ENCODE measurements around the gene CDK5. TPM values are rescaled to one million over a fixed set of nuclear protein-coding genes. Genes with fewer than 3 reads are reported as not detected.
"Not testable (repeated sequence)": the region's sequence is repeated elsewhere in the genome, so short reads cannot be mapped to it uniquely, and the experiment has no call there.

The CDK5 gene
- total RNA-seq, 3 donors from 2014 or later = 5.2 to 8.8 (median 8.6) TPM

DNA sequence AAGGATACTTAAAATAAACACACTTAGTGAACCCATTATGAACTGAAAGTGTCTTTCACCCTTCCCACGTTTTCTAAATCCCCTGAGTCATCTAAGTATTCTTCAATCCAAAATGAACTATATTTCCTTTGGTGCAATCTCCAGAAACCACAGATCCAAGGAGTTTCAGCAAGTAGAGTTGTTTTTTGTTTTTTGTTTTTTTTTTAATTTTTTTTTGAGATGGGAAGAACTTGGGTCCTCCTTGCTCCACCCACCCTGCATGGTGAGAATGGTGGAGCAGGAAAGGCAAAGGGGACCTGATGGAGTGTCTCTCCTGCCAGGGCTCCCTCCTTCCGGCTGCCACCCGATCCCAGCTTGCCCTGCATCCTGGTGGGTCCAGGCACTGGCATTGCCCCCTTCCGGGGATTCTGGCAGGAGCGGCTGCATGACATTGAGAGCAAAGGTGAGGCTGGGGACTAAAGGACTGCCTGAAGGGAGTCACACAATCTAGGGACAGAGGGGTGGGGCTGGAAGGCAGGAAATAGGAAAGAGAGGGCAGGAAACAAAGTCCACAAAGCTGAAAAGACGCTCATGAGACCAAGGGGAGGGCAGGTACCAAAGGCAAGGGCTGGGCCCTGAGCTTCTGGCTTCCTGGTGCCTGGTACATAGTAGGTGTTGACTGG is 45.5 kb downstream of the CDK5 start:
- Histone ChIP-seq H3K36me3 (no peaks in the 10 kb centered on the region), H3K4me3 (no peak overlapping the region), H3K27ac (peak overlapping the region in 1 of 2 donors; percentile 0), H3K27me3 (peaks cover 2 to 52% of the 10 kb centered on the region in 2 donors), H3K4me1 (no peaks in the 10 kb centered on the region), H3K9me3 (no peaks in the 10 kb centered on the region)
- no peak for TF ChIP-seq POLR2A (IDR thresholded peaks at IDR 0.05)
- no peak for TF ChIP-seq CTCF (IDR thresholded peaks at IDR 0.05)
- no peak for TF ChIP-seq POLR2AphosphoS5 (IDR thresholded peaks at IDR 0.05)
- intact Hi-C loops (cut with DNase I; ENCODE audit: low total_unique reads) = loop anchor here (10.0 kb wide), 1 partner anchor 103 kb away; no protein-coding TSS in a partner anchor
- no peak for DNase-seq (ENCODE audit: low spot score in 2 of 2)

DNA sequence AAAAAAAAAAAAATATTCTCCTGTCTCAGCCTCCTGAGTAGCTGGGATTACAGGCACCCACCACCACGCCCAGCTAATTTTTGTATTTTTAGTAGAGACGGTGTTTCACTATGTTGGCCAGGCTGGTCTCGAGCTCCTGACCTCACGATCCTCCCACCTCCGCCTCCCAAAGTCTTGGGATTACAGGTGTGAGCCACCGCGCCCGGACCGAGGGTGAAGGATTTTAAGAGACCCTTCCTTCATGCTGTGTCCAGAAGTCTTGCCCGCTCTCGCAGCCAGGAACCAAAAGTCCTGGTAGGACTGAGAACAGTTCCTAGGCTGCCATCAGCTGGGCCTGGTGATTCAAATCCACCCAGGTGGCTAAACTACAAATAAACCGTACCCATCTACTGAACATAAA is 46.1 kb downstream of the CDK5 start:
- H3K4me1 ChIP-seq; DNase-seq (ENCODE audit: low spot score in 2 of 2); H3K4me3 ChIP-seq; H3K36me3 ChIP-seq; H3K9me3 ChIP-seq; H3K27ac ChIP-seq: not testable (repeated sequence)
- peaks cover 2 to 48% of the 10 kb centered on the region in 2 donors for H3K27me3 ChIP-seq
- intact Hi-C loops (cut with DNase I; ENCODE audit: low total_unique reads) = loop anchor here (10.0 kb wide), 1 partner anchor 103 kb away; no protein-coding TSS in a partner anchor

DNA sequence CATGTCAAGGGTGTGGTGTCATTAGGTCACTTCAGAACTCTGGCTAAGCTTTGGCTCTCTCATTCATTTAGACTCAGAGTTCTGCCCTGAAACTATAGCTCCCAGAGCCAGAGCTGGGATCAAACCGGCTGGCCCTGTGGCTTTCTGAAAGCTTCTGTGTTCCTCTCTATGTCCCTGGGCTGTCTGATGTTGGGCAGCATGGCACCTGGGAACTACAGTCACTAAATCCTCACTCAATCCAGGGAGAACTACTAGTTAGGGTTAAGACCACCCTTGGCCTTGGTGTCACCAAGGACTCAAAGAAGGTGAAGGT is 46.6 kb downstream of the CDK5 start:
- H3K4me1 ChIP-seq = no peaks in the 10 kb centered on the region
- no peak overlapping the region for H3K4me3 ChIP-seq
- H3K27me3 ChIP-seq = peaks cover 2 to 42% of the 10 kb centered on the region in 2 donors
- no peaks in the 10 kb centered on the region for H3K36me3 ChIP-seq
- H3K27ac ChIP-seq = peak overlapping the region in 1 of 2 donors; percentile 32
- intact Hi-C loops (cut with DNase I; ENCODE audit: low total_unique reads) = loop anchor here (10.0 kb wide), 1 partner anchor 104 kb away; no protein-coding TSS in a partner anchor
- no peaks in the 10 kb centered on the region for H3K9me3 ChIP-seq
- no peak for DNase-seq (ENCODE audit: low spot score in 2 of 2)
- TF ChIP-seq POLR2AphosphoS5 (IDR thresholded peaks at IDR 0.05) = no peak
- TF ChIP-seq POLR2A (IDR thresholded peaks at IDR 0.05) = no peak
- no peak for TF ChIP-seq CTCF (IDR thresholded peaks at IDR 0.05)

- no peaks in the 10 kb centered on the region for H3K4me1 ChIP-seq
- no peak for DNase-seq (ENCODE audit: low spot score in 2 of 2)
- H3K27me3 ChIP-seq = peaks cover 2 to 37% of the 10 kb centered on the region in 2 donors
- H3K4me3 ChIP-seq = no peak overlapping the region
- TF ChIP-seq POLR2A (IDR thresholded peaks at IDR 0.05) (no peak), CTCF (IDR thresholded peaks at IDR 0.05) (no peak)
- no peaks in the 10 kb centered on the region for H3K36me3 ChIP-seq
- peak overlapping the region in 1 of 2 donors; percentile 32 for H3K27ac ChIP-seq
- intact Hi-C loops (cut with DNase I; ENCODE audit: low total_unique reads) = loop anchor here (10.0 kb wide), 1 partner anchor 104 kb away; no protein-coding TSS in a partner anchor
- no peaks in the 10 kb centered on the region for H3K9me3 ChIP-seq
These were observed 47.2 kb downstream of the CDK5 start for GRCh38 chr7:151010307-151011096.

- Histone ChIP-seq H3K27me3 (peaks cover 2 to 37% of the 10 kb centered on the region in 2 donors), H3K27ac (no peak overlapping the region), H3K9me3 (no peaks in the 10 kb centered on the region), H3K4me1 (no peaks in the 10 kb centered on the region), H3K4me3 (no peak overlapping the region), H3K36me3 (no peaks in the 10 kb centered on the region)
- no peak for TF ChIP-seq POLR2AphosphoS5 (IDR thresholded peaks at IDR 0.05)
- no peak for TF ChIP-seq CTCF (IDR thresholded peaks at IDR 0.05)
- no peak for TF ChIP-seq POLR2A (IDR thresholded peaks at IDR 0.05)
- no peak for DNase-seq (ENCODE audit: low spot score in 2 of 2)
- intact Hi-C loops (cut with DNase I; ENCODE audit: low total_unique reads) = loop anchor here (10.0 kb wide), 1 partner anchor 105 kb away; no protein-coding TSS in a partner anchor
These were observed 47.7 kb downstream of the CDK5 start for GRCh38 chr7:151010037-151010306.

Data from breast epithelium (tissue), 4 donors.